Measurements from ENCODE around the gene HOXA6. TPM values are rescaled to one million over a fixed set of nuclear protein-coding genes. Genes with fewer than 3 reads are reported as not detected.

HOXA6 gene
- total and polyA plus RNA-seq, 10 of the 15 experiments (the other 5 are each of a cell fraction or from before 2014, with no cell fraction given) = 0.08 TPM; not detected in 9

DNA sequence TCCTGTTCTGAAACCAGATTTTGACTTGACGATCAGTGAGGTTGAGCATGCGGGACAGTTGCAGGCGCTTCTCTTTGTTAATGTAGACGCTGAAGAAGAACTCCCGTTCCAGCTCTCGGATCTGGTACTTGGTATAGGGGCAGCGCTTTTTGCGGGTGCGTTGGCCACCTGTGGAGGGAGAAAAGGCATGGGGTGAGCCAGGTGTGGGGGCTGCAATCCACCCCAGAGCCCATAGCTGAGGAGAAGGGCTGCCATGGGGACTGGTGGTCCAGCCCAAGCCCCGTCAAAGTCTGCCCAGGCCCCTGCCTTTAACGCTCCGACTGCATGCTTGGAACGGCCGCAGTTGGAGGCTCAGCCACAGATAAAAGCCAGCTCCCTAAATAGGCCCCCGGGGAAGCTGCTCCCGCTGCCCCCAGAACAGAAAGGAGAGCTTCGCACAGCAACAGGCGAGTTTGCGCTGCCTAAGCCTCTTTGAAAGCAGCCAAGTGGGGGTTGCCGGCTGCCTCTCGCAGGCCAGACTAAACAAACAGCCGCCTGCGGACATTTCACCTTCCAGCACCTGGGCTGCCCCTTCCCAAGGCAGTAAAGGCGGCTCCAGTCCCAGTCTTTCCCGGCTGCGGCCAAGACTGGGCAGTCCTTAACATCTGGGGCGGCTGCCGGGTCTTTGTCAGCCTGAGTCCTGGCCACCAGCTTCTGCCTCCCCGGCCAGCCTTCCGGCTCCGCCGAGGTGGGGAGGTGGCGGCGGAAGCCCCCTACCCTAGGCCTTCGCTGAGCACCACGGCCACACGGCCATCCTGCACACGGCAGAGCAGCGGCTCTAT lies 35.5 kb upstream of the HOXA6 start:
- intact Hi-C loops (cut with micrococcal nuclease; ENCODE audit: unreplicated experiment) = no loop called here
- CTCF ChIA-PET = no interaction called here
- 43% methylated on average over 38 of the region's 39 CpGs for WGBS (ENCODE audit: insufficient coverage, insufficient replicate concordance, low lambda C conversion rate, missing lambda C conversion rate)
- Histone ChIP-seq H3K27me3 (replicated peaks in 1 of 2; ENCODE audit: control insufficient read depth in 2 of 2, insufficient read depth in 2 of 2, low read length in 1 of 2) (peaks cover 30 to 42% of the 10 kb centered on the region in 2 experiments), H3K27ac (ENCODE audit: control insufficient read depth, insufficient read depth) (no peak overlapping the region), H4K20me1 (ENCODE audit: control insufficient read depth, insufficient read depth) (no peaks in the 10 kb centered on the region), H3K4me1 (ENCODE audit: control insufficient read depth, insufficient read depth, low read length) (no peaks in the 10 kb centered on the region), H3K9ac (ENCODE audit: control insufficient read depth, insufficient read depth, low read length) (no peak overlapping the region), H3K4me3 (no peak overlapping the region), H3K9me3 (replicated peaks; ENCODE audit: control insufficient read depth, insufficient read depth, low read length) (no peaks in the 10 kb centered on the region; the same call in 2 of the 3 replicates), H2AFZ (ENCODE audit: control insufficient read depth, low read depth, low read length) (no peak overlapping the region), H3K4me2 (ENCODE audit: control insufficient read depth, insufficient read depth) (no peak overlapping the region), H3K36me3 (ENCODE audit: control insufficient read depth in 2 of 2, insufficient read depth in 2 of 2, low read length in 1 of 2) (no peaks in the 10 kb centered on the region), H3K79me2 (ENCODE audit: control insufficient read depth, insufficient read depth, low read length) (no peaks in the 10 kb centered on the region)
- RAD21 ChIA-PET (ENCODE audit: unreplicated experiment) = no interaction called here
- FAIRE-seq (no peak), ATAC-seq (no peak), DNase-seq (ENCODE audit: low read depth, low spot score) (no peak)
- TF ChIP-seq TAF1 (IDR thresholded peaks at IDR 0.05; ENCODE audit: borderline replicate concordance, low read depth, low read length) (no peak), BCL11A (IDR thresholded peaks at IDR 0.05; ENCODE audit: low read depth, low read length) (no peak), CHD1 (IDR thresholded peaks at IDR 0.05; ENCODE audit: low read depth, low read length) (no peak)
- TF ChIP-seq, protein P1, sequence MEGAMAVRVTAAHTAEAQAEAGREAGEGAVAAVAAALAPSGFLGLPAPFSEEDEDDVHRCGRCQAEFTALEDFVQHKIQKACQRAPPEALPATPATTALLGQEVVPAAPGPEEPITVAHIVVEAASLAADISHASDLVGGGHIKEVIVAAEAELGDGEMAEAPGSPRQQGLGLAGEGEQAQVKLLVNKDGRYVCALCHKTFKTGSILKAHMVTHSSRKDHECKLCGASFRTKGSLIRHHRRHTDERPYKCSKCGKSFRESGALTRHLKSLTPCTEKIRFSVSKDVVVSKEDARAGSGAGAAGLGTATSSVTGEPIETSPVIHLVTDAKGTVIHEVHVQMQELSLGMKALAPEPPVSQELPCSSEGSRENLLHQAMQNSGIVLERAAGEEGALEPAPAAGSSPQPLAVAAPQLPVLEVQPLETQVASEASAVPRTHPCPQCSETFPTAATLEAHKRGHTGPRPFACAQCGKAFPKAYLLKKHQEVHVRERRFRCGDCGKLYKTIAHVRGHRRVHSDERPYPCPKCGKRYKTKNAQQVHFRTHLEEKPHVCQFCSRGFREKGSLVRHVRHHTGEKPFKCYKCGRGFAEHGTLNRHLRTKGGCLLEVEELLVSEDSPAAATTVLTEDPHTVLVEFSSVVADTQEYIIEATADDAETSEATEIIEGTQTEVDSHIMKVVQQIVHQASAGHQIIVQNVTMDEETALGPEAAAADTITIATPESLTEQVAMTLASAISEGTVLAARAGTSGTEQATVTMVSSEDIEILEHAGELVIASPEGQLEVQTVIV (IDR thresholded peaks at IDR 0.05; ENCODE audit: borderline replicate concordance, partially characterized antibody) = no peak
- TF ChIP-seq, protein P2, sequence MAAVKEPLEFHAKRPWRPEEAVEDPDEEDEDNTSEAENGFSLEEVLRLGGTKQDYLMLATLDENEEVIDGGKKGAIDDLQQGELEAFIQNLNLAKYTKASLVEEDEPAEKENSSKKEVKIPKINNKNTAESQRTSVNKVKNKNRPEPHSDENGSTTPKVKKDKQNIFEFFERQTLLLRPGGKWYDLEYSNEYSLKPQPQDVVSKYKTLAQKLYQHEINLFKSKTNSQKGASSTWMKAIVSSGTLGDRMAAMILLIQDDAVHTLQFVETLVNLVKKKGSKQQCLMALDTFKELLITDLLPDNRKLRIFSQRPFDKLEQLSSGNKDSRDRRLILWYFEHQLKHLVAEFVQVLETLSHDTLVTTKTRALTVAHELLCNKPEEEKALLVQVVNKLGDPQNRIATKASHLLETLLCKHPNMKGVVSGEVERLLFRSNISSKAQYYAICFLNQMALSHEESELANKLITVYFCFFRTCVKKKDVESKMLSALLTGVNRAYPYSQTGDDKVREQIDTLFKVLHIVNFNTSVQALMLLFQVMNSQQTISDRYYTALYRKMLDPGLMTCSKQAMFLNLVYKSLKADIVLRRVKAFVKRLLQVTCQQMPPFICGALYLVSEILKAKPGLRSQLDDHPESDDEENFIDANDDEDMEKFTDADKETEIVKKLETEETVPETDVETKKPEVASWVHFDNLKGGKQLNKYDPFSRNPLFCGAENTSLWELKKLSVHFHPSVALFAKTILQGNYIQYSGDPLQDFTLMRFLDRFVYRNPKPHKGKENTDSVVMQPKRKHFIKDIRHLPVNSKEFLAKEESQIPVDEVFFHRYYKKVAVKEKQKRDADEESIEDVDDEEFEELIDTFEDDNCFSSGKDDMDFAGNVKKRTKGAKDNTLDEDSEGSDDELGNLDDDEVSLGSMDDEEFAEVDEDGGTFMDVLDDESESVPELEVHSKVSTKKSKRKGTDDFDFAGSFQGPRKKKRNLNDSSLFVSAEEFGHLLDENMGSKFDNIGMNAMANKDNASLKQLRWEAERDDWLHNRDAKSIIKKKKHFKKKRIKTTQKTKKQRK (IDR thresholded peaks at IDR 0.05; ENCODE audit: low read depth, low read length) = no peak
- SMC1A ChIA-PET (ENCODE audit: uncharacterized antibody, unreplicated experiment) = no interaction called here
- no TSS peak for BruUV-seq (replicated peaks)
- in situ Hi-C loops (cut with MboI) = no loop called here
- POLR2A ChIA-PET = no interaction called here

Measured in GM12878 (cell line).